ENCODE measurements around the gene PRRX2.

- TF ChIP-seq CTCF (IDR thresholded peaks at IDR 0.05) (no peak), POLR2A (IDR thresholded peaks at IDR 0.05) (no peak)
These were observed 42.1 kb upstream of the PRRX2 start for GRCh38 chr9:129623331-129623730.
